Measurements from ENCODE around the gene PLXNA4.

- TF ChIP-seq ZFP36 (IDR thresholded peaks at IDR 0.05; ENCODE audit: low read depth, low read length, partially characterized antibody) (no peak), BMI1 (IDR thresholded peaks at IDR 0.05; ENCODE audit: low read length) (no peak), EP300 (IDR thresholded peaks at IDR 0.05; ENCODE audit: low read length) (no peak), POLR2A (conservative IDR thresholded peaks at IDR 0.05) (no peak), STAT5B (CRISPR knock-in tag; IDR thresholded peaks at IDR 0.05) (no peak), ZNF24 (IDR thresholded peaks at IDR 0.05) (no peak)
These were observed 24.4 kb downstream of the PLXNA4 start for GRCh38 chr7:132551886-132552285.
